Naive thymus-derived CD8-positive, alpha-beta T cell (primary cell): ENCODE measurements around the gene IZUMO1. TPM values are rescaled to one million over a fixed set of nuclear protein-coding genes. Genes with fewer than 3 reads are reported as not detected.
"Not testable (repeated sequence)": the region's sequence is repeated elsewhere in the genome, so short reads cannot be mapped to it uniquely, and the experiment has no call there.

Experiments
- ATAC-seq, 2 donors: fragments of 150-1000 bp; cut with Tn5 transposase in 1 of 2; sonication (Bioruptor Pico), chemical (Tn5 transposase) in 1 of 2; 1 replicate in 1 of 2; 2 replicates in 1 of 2; pipeline ENCODE4 v1.10.0; 2021; ENCODE audit warnings: mild to moderate bottlenecking in 2 of 2, moderate library complexity in 2 of 2
- POLR2A ChIA-PET: fragments of 350-600 bp; sonication (Branson Sonifier 250); formaldehyde crosslinking; loops from one replicate; lab custom pipeline; 2021; ENCODE audit warnings: antibody characterized with exemption; lab: Charles Lee
- DNase-seq, 10 donors: peaks; one replicate each; pipeline versions ENCODE4 v3.0.0 to v3.0.0-alpha.2; 2020 to 2022
- H3K27ac Mint-ChIP-seq, 10 donors: one replicate each; pipeline ENCODE4 v1.8.0; 2020 to 2022; ENCODE audit warnings: mild to moderate bottlenecking in 10 of 10, mixed read lengths in 10 of 10, moderate library complexity in 4 of 10, inconsistent platforms in 1 of 10
- H3K27me3 Mint-ChIP-seq, 5 donors: one replicate each; pipeline ENCODE4 v1.8.0; 2021 to 2022; ENCODE audit warnings: mixed read lengths in 5 of 5
- H3K36me3 Mint-ChIP-seq, 3 donors: one replicate each; pipeline ENCODE4 v1.8.0; 2020 to 2022; ENCODE audit warnings: mixed read lengths in 3 of 3, mild to moderate bottlenecking in 2 of 3, inconsistent platforms in 1 of 3
- H3K4me1 Mint-ChIP-seq, 4 donors: one replicate each; pipeline ENCODE4 v1.8.0; 2021 to 2022; ENCODE audit warnings: mixed read lengths in 4 of 4
- H3K4me3 Mint-ChIP-seq, 10 donors: one replicate each; pipeline ENCODE4 v1.8.0; 2020 to 2022; ENCODE audit warnings: mild to moderate bottlenecking in 10 of 10, mixed read lengths in 10 of 10, moderate library complexity in 6 of 10, inconsistent platforms in 1 of 10
- H3K9me3 Mint-ChIP-seq, 9 donors: one replicate each; pipeline ENCODE4 v1.8.0; 2020 to 2022; ENCODE audit warnings: mixed read lengths in 9 of 9, mild to moderate bottlenecking in 3 of 9, inconsistent platforms in 1 of 9, moderate library complexity in 1 of 9
- polyA plus RNA-seq, 3 donors: library from polyadenylated mRNA; unstranded; fragments of 300-500 nt; fragmentation: Illumina TruSeq; gene quantifications; one replicate each; pipeline ENCODE4 v1.2.3, GENCODE V29; 2021
- total RNA-seq, 8 experiments: library from RNA in 2 of 8; stranded (reverse) in 2 of 8; gene quantifications; one replicate each; pipeline ENCODE4 v1.2.3 and lab custom pipeline; 2021 to 2026

The IZUMO1 gene
- total and polyA plus RNA-seq, 5 experiments from 2014 or later = not detected

DNA sequence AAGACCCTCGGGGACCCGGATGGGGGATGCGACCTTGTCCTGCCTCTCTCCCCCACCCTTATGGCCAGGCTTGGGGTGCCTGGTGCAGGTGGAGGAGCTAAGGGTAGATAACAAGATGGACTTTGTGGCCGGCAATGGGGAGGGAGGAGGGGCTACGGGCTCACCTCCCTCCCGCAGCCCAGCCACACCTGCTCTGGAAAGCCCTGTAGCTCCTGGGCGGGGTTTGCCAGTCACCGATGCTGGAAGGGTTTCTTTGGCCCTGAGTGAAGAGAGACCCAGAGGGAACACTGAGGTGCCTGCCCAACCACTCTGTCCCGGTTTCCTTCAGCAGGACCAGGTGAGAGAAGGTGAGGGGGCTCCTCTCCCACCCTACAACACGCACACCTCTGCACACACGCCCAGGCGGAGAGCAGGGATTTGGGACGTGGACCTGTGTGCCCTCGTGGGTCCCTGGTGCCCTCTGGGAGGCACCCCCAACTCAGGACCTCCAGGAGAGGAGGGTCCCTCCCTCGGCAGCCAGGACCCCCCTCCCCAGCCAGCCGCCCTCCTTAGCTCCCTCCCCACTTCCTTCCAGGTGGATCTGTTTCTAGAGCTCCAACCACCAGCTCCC lies 50.9 kb downstream of the IZUMO1 start, which contains the start of gene FUT2:
TSS of gene FUT2 (plus strand) at position 229 of the 610 bp plus-strand sequence. CDS start 6,986 bp downstream, outside the sequence.
- Mint-ChIP-seq H3K27me3 (peaks cover 4 to 20% (median 7%) of the 10 kb centered on the region in 5 donors), H3K36me3 (peaks cover 0 to 12% (median 11%) of the 10 kb centered on the region in 3 donors), H3K27ac (peak within 1 kb of the TSS in 4 of 10 donors; percentile 11 to 85 (median 56)), H3K4me3 (peak within 1 kb of the TSS; percentile 48 to 84 (median 67)), H3K4me1 (peaks cover 8 to 14% (median 12%) of the 10 kb centered on the region in 4 donors), H3K9me3 (no peaks in the 10 kb centered on the region)
- POLR2A ChIA-PET = interaction anchor here (1.0 to 1.5 kb wide), 2 partner anchors 9 to 18 kb away, joined by 3 to 4 read pairs; no protein-coding TSS in a partner anchor
- ATAC-seq (no peak), DNase-seq (no peak)

DNA sequence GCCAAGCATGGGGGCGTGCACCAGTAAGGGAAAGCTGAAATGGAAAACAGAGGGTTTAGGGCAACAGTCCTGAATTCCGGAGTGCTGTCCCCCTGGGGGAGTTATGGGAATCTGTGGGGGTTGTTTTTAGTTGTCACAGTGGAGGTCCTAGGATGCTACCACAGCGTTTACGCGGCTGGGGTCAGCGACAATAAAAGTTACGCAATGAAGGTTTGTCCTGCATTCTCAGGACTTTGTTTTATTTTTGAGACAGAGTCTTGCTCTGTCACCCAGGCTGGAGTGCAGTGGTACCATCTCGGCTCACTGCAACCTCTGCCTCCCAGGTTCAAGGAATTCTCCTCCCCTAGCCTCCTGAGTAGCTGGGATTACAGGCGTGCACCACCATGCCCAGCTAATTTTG lies 53.1 kb downstream of the IZUMO1 start:
- H3K9me3 Mint-ChIP-seq, DNase-seq, POLR2A ChIA-PET, H3K4me3 Mint-ChIP-seq, ATAC-seq, H3K36me3 Mint-ChIP-seq, H3K27ac Mint-ChIP-seq: not testable (repeated sequence)
- Mint-ChIP-seq H3K27me3 (peaks cover 4 to 18% (median 7%) of the 10 kb centered on the region in 5 donors), H3K4me1 (peaks cover 8 to 14% (median 12%) of the 10 kb centered on the region in 4 donors)

Other genes starting within 250 kb of the IZUMO1 start
- 10 to 100 TPM; 21.4 to 21.5 TPM for gene LMTK3, start 235.1 kb downstream of the IZUMO1 start, total RNA-seq
- gene LMTK3, start 235.1 kb downstream of the IZUMO1 start, polyA plus RNA-seq = under 1 TPM in 1 of 3 donors, not detected in 2; 0.15 TPM
- not detected for gene SULT2B1, start 194.7 kb downstream of the IZUMO1 start, total RNA-seq
- gene SULT2B1, start 194.7 kb downstream of the IZUMO1 start, polyA plus RNA-seq = under 1 TPM in 1 of 3 donors, not detected in 2; 0.18 TPM
- not detected for gene SPACA4, start 140.2 kb downstream of the IZUMO1 start, total RNA-seq
- gene SPACA4, start 140.2 kb downstream of the IZUMO1 start, polyA plus RNA-seq = not detected
- gene FAM83E, start 131.8 kb downstream of the IZUMO1 start, total RNA-seq = 1 to 10 TPM; 8.0 TPM
- gene FAM83E, start 131.8 kb downstream of the IZUMO1 start, polyA plus RNA-seq = not detected
- 1,000 to 10,000 TPM; 2,380 to 2,437 TPM for gene RPL18, start 127.7 kb downstream of the IZUMO1 start, total RNA-seq
- gene RPL18, start 127.7 kb downstream of the IZUMO1 start, polyA plus RNA-seq = 1,000 to 10,000 TPM; 2,610 to 3,008 (median 2,848) TPM
- gene SPHK2, start 127.4 kb downstream of the IZUMO1 start, total RNA-seq = 10 to 100 TPM; 39.1 to 40.4 TPM
- gene SPHK2, start 127.4 kb downstream of the IZUMO1 start, polyA plus RNA-seq = 1 to 10 TPM; 7.5 to 9.1 (median 8.3) TPM
- 10 to 100 TPM; 63.1 to 66.6 TPM for gene DBP, start 109.5 kb downstream of the IZUMO1 start, total RNA-seq
- gene DBP, start 109.5 kb downstream of the IZUMO1 start, polyA plus RNA-seq = 10 to 100 TPM; 37.5 to 97.8 (median 63.1) TPM
- 10 to 100 TPM; 16.2 to 21.3 TPM for gene CA11, start 100.7 kb downstream of the IZUMO1 start, total RNA-seq
- gene CA11, start 100.7 kb downstream of the IZUMO1 start, polyA plus RNA-seq = 10 to 100 TPM in 1 of 3 donors, 1 to 10 TPM in 2; 6.6 to 14.1 (median 7.2) TPM
- gene NTN5, start 73.9 kb downstream of the IZUMO1 start, total RNA-seq = 1 to 10 TPM; 1.7 to 2.9 TPM
- under 1 TPM in 2 of 3 donors, not detected in 1; 0.17 to 0.25 TPM for gene NTN5, start 73.9 kb downstream of the IZUMO1 start, polyA plus RNA-seq
- not detected for gene FUT2, start 50.9 kb downstream of the IZUMO1 start, total RNA-seq
- 1 to 10 TPM in 1 of 3 donors, under 1 TPM in 2; 0.17 to 1.8 (median 0.17) TPM for gene FUT2, start 50.9 kb downstream of the IZUMO1 start, polyA plus RNA-seq
- gene MAMSTR, start 27.2 kb downstream of the IZUMO1 start, total RNA-seq = 1 to 10 TPM; 2.1 to 2.4 TPM
- gene MAMSTR, start 27.2 kb downstream of the IZUMO1 start, polyA plus RNA-seq = under 1 TPM; 0.28 to 0.77 (median 0.49) TPM
- gene RASIP1, start 6.3 kb downstream of the IZUMO1 start, total RNA-seq = under 1 TPM in 1 of 2 experiments, not detected in 1; 0.25 TPM
- under 1 TPM in 2 of 3 donors, not detected in 1; 0.10 to 0.26 TPM for gene RASIP1, start 6.3 kb downstream of the IZUMO1 start, polyA plus RNA-seq
- gene FUT1, start 5.7 kb upstream of the IZUMO1 start, total RNA-seq = not detected
- not detected for gene FUT1, start 5.7 kb upstream of the IZUMO1 start, polyA plus RNA-seq
- not detected for gene FGF21, start 8.6 kb upstream of the IZUMO1 start, total RNA-seq
- not detected for gene FGF21, start 8.6 kb upstream of the IZUMO1 start, polyA plus RNA-seq
- 10 to 100 TPM; 24.3 to 27.2 TPM for gene BCAT2, start 64.1 kb upstream of the IZUMO1 start, total RNA-seq
- 10 to 100 TPM; 18.9 to 26.0 (median 21.9) TPM for gene BCAT2, start 64.1 kb upstream of the IZUMO1 start, polyA plus RNA-seq
- gene HSD17B14, start 89.6 kb upstream of the IZUMO1 start, total RNA-seq = 1 to 10 TPM in 1 of 2 experiments, under 1 TPM in 1; 0.62 to 1.1 TPM
- 1 to 10 TPM in 1 of 3 donors, under 1 TPM in 1, not detected in 1; 0.83 to 1.7 TPM for gene HSD17B14, start 89.6 kb upstream of the IZUMO1 start, polyA plus RNA-seq
- 1 to 10 TPM; 4.1 to 6.6 TPM for gene PLEKHA4, start 121.7 kb upstream of the IZUMO1 start, total RNA-seq
- gene PLEKHA4, start 121.7 kb upstream of the IZUMO1 start, polyA plus RNA-seq = 1 to 10 TPM; 7.4 to 8.5 (median 8.1) TPM
- 10 to 100 TPM; 56.9 to 59.9 TPM for gene PPP1R15A, start 125.5 kb upstream of the IZUMO1 start, total RNA-seq
- gene PPP1R15A, start 125.5 kb upstream of the IZUMO1 start, polyA plus RNA-seq = 10 to 100 TPM; 17.2 to 47.3 (median 43.1) TPM
- gene TULP2, start 151.8 kb upstream of the IZUMO1 start, total RNA-seq = not detected
- under 1 TPM in 1 of 3 donors, not detected in 2; 0.08 TPM for gene TULP2, start 151.8 kb upstream of the IZUMO1 start, polyA plus RNA-seq
- gene NUCB1, start 153.4 kb upstream of the IZUMO1 start, total RNA-seq = 100 to 1,000 TPM; 106 to 113 TPM
- 100 to 1,000 TPM in 1 of 3 donors, 10 to 100 TPM in 2; 48.6 to 119 (median 82.5) TPM for gene NUCB1, start 153.4 kb upstream of the IZUMO1 start, polyA plus RNA-seq
- 1 to 10 TPM; 1.8 to 2.3 TPM for gene DHDH, start 186.8 kb upstream of the IZUMO1 start, total RNA-seq
- 1 to 10 TPM in 2 of 3 donors, under 1 TPM in 1; 0.67 to 2.4 (median 2.0) TPM for gene DHDH, start 186.8 kb upstream of the IZUMO1 start, polyA plus RNA-seq
- 100 to 1,000 TPM; 170 to 181 TPM for gene BAX, start 208.0 kb upstream of the IZUMO1 start, total RNA-seq
- gene BAX, start 208.0 kb upstream of the IZUMO1 start, polyA plus RNA-seq = 10 to 100 TPM; 58.5 to 97.1 (median 83.1) TPM
- gene FTL, start 218.4 kb upstream of the IZUMO1 start, total RNA-seq = 1,000 to 10,000 TPM; 1,370 to 1,435 TPM
- 1,000 to 10,000 TPM; 4,833 to 4,899 (median 4,886) TPM for gene FTL, start 218.4 kb upstream of the IZUMO1 start, polyA plus RNA-seq
- gene GYS1, start 246.4 kb upstream of the IZUMO1 start, total RNA-seq = 10 to 100 TPM; 45.9 to 47.9 TPM
- gene GYS1, start 246.4 kb upstream of the IZUMO1 start, polyA plus RNA-seq = 10 to 100 TPM; 17.9 to 31.0 (median 22.3) TPM
- 10 to 100 TPM; 30.4 to 32.0 TPM for gene RUVBL2, start 247.0 kb upstream of the IZUMO1 start, total RNA-seq
- 10 to 100 TPM; 47.5 to 66.1 (median 62.0) TPM for gene RUVBL2, start 247.0 kb upstream of the IZUMO1 start, polyA plus RNA-seq